HG03439 (cell line): ENCODE data around the gene RNF183.

Experiments used
- ATAC-seq: cut with Tn5 transposase; IDR thresholded peaks from one replicate; pipeline ENCODE4 v1.9.1; 2021; ENCODE audit warnings: mild to moderate bottlenecking, moderate library complexity; ENCODE audit not compliant: unreplicated experiment

The RNF183 gene, protein sequence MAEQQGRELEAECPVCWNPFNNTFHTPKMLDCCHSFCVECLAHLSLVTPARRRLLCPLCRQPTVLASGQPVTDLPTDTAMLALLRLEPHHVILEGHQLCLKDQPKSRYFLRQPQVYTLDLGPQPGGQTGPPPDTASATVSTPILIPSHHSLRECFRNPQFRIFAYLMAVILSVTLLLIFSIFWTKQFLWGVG

DNA sequence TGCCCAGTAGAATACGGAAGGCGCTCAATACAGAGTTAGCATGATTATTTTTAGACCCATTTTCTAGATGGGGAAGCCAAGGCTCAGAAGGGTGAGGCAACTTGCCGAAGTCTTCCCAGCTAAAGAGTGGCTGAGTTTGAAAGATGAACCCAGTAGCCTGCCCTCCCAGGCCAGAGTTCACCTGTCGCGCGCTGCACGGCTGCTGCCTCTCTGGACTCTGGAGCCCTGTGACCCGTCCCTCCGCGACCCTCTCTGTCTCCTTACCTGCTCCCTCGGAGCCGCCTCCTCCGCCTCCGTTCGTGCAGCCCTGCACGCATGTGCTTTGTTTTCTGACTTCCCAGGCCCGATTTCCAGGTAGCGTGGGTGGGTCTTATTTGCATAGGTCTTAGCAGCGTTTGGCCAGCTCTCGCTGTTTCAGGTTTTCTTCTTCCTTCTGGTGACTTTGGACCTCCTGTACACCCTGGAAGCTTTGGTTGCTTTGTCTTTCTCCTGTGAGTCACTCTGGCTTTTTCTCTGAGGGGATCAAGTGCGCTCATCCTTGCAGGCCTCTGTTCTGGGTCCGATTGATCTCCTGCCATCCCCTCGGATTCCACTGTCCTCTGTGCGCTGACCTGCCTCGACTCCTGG is at the start of gene RNF183:
TSS of gene RNF183 (minus strand) at position 585 of the 627 bp plus-strand sequence. CDS start 5,192 bp downstream, outside the sequence.
- ATAC-seq: no peak

DNA sequence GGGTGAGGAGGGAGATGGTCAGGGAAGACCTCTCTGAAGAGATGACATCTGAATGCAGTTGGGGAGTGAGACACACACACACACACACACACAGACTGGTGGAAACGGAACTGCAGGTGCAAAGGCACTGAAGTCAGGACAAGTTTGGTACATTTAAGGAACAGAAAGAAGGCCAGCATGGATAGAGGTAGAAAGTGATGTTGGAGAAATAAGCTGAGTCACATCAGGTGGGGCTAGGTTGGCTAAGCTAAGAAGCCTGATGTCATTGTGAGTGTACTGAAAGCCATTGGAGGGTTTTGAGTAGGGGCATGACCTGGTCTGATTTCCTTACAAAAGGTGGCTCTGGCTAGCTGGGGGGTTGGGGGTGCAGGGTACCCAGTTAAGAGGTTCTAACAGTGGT is 49.2 kb upstream of the RNF183 start:
- no peak for ATAC-seq

GRCh38 chr9:113352006-113352405 is 48.8 kb upstream of the RNF183 start:
- no peak for ATAC-seq

- no peak for ATAC-seq
Observed at GRCh38 chr9:113350937-113351336, 47.8 kb upstream of the RNF183 start.

DNA sequence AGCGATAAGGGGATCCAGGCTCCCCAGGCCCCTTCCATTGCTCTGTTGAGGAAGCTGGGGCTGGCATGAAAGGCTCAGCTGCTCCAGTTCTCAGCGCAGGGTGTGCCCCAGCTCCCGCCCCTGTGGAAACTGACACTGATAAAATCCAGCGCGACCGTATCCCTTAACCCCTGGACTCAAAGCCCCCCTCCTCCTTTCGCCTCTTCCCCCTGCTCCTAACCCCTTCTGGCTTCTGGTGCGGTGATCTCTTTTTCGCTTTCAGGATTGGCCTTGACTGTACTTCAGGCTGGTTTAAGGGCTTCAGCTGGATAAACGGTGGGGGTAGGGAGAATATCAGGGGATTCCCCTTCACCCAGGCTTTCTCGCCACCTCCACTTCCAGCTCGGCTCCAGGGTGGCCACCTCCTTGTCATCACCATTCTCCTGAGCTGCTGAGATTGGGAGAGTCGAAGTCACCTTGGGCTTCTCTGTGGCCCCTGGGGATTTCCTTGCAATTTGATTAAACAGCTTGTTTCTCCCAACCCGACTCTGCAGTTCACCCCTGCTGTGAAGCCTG is 47.0 kb upstream of the RNF183 start:
- ATAC-seq: no peak

DNA sequence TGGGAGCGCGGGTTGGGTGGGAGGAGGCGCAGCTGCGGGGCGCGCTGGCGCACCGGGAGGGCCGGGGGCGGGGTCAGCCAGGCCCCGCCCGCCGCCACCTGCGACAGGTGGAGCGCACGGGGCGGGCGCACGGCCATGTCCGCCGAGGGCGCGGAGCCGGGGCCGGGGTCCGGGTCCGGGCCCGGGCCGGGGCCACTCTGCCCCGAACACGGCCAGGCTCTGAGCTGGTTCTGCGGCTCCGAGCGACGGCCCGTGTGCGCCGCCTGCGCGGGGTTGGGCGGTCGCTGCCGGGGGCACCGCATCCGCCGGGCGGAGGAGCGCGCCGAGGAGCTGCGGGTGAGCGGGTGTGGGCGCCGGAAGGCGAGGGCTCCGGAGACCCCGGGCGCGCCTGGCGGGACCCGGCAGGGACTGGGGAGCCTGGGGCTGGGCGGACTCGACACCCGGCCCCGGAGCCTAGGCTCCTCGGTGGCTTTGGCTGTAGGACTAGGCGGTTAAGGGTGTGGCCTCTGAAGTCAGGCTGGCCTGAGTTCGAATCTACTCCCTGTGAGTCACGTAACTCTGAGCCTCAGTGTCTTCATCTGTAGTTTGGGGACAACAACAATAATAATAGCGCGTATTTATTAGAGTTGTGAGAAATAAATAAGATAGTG is 46.4 kb upstream of the RNF183 start, which contains the start of gene BSPRY:
TSS of gene BSPRY (plus strand) at position 97 of the 650 bp plus-strand sequence. CDS start at position 136, 39 bp downstream.
- ATAC-seq: no peak

- no peak for ATAC-seq
Observed at GRCh38 chr9:113349066-113349444, 45.9 kb upstream of the RNF183 start.

DNA sequence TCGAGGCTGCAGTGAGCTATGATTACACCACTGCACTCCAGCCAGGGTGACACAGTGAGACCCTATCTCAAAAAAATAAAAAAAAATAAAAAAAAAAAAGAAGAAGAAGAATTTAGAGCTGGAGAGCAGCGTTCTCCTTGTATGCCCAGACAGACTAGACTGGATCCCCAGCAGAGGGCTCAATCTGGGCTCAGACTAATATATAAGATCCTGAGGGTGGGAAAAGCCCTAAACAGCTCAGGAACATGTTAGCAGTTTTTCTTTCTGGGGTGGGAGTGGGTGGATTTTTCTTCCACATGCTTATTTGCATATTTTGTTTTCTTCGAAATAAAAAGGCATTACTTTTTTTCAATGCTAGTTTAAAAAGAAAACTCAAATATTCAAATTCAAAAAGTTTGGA is 45.3 kb upstream of the RNF183 start:
- no peak for ATAC-seq

DNA sequence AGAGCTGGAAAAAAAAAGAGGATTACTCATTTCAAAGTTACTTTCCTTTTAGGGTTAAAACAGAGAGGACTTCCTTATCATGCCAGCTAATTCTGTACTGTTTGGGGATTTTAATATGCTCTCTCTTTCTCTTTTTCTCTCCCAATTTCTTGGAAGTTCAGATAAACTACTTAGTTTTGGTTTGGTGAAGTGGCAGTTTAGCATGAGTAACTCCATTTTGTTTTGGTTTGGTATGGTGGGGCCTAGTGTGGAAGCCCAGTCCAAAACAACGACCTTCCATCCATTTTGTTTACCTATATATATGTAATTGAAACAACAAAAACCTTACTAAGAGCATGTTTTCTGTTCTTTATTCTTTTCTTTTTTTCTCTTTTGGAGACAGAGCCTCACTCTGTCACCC is 42.5 kb upstream of the RNF183 start:
- ATAC-seq: no peak

GRCh38 chr9:113345190-113345589 is 42.0 kb upstream of the RNF183 start:
- ATAC-seq: no peak

DNA sequence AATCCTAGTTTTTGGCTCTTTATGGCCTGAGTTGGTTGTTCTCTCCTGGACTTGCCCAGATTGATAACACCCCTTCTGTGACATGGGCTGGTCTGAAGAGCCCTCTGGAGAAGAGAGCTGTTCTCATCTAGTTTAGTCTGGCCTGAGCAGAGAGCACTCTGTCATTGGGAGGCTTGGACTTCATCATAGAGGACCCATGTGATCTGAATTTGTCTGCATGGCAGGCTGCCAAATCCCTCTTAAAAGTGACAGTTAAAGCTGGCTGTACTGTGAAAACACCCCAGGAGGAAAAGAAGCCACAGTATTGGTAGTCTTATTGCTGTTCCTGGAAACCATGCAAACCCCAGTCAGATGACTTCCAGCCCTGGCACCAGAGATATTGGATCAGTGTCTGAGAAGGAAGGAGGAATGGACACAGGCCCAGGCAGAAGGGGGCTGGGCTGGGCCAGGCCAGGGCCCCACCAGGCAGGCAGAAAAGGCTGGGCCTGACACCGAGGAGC is 40.6 kb upstream of the RNF183 start:
- no peak for ATAC-seq

GRCh38 chr9:113341712-113342410 is 38.7 kb upstream of the RNF183 start:
- no peak for ATAC-seq

DNA sequence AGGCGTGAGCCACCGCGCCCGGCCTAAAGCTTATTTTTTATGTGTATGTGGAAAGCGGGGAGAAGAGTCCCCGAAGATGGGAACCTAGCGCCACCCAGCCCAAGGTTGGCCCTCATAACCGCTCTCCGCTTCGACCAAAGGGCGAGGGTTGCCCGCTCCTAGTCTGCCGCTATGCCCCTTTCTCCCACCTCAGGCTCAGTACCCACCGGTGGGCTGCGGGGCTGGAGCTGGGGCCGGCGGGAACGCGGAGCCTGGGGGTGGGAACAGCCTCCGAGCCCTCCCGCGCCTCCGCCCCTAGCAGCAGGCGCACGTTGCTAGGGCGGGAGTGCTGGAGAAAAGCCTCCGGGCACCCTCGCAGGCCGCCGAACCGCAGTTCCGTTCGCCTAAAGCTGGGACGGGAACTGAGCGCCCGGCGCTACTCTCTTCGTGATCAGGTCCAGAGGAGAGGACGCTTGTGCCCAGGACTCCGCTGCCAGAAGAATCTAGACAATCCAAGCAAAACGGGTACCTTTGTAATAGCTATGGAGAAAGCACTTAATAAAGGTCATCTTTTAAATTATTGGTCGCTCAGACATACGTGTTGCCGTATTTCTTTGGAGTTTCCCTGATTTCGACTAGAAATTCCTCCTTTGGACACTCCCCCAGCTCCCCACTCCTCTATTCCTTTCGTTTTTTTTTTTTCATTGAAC is 37.0 kb upstream of the RNF183 start, which contains the start of gene WDR31:
TSS of gene WDR31 (minus strand) at position 265 of the 689 bp plus-strand sequence. CDS start 8,253 bp downstream, outside the sequence.
- peak; percentile 98 for ATAC-seq

GRCh38 chr9:113337714-113338113 is 34.5 kb upstream of the RNF183 start:
- no peak for ATAC-seq

GRCh38 chr9:113331780-113332179 is 28.6 kb upstream of the RNF183 start:
- ATAC-seq: no peak

DNA sequence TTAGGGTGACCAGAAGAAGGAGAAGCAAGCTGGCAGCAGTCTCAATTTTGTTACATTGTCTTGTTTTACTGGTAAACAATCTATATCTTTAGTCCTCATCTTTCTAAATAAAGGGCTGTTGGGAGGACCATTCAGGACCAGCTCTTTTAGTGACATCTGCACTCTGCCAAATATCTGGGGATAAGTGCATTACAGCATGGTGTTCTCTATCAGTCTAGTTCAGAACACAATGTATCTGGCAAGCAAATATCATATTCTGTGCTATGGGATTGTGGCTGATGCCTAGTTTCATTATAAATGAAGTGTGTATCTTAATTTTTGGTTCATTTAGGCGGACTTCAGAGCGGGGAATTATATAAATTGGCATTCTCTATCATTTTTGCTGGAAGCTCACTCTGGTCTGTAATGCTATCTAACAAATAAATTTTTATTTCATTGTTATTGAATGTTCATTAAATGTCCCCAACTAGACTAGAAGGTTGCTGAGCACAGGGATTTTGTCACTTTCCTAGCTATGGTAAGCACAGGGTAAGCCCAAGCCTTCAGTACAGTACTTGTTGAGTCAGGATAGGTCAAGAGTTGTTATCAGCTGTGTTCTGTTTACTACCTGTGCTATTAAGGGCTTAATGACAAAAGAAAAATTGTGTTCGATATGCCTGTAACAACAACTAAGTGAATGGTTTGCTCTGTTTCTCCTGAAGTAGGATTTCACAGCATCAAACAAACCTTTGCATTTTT is 25.0 kb upstream of the RNF183 start:
- no peak for ATAC-seq

DNA sequence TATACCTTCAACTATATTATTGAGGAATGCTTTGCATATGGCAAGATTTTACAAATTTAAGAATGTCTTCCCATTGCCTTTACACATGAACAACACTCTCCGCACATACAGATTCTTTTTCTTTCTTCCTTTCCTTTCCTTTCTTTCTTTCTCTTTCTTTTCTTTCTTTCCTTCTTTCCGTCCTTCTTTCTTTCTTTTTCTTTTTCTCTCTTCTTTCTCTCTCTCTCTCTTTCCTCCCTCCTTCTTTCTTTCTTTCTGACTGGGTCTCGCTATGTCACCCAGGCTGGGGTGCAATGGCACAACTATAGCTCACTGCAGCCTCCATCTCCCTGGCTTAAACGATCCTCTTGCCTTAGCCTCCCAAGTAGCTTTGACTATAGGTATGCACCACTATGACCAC is 23.1 kb upstream of the RNF183 start:
- ATAC-seq: no peak

DNA sequence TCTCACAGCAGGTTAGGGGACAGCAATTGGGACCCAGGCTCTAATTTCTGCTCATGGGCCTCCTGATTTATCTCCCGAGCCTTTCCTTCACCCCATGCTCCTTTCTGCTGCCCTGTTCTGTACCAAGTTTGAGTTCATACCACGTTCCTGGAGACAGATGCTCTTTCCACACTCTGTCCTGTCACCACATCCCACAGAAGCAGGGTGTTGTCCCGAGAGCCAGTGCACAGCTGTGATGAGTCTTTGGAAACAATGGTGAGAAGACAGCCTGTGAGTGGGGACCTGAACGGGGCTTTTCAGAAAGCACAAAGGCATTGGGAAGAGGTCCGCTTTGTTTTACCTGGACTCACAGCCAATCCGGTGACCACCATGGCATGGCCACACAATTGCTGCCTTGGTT is 19.5 kb upstream of the RNF183 start:
- ATAC-seq: no peak

GRCh38 chr9:113320051-113320450 is 16.9 kb upstream of the RNF183 start:
- no peak for ATAC-seq

- no peak for ATAC-seq
Observed at GRCh38 chr9:113319054-113319453, 15.9 kb upstream of the RNF183 start.
